Progenitor cell of endocrine pancreas (in vitro differentiated cells): ENCODE data around the gene DTNA. TPM values are rescaled to one million over a fixed set of nuclear protein-coding genes. Genes with fewer than 3 reads are reported as not detected.
"Not testable (repeated sequence)": the region's sequence is repeated elsewhere in the genome, so short reads cannot be mapped to it uniquely, and the experiment has no call there.

ENCODE experiments used
- DNase-seq: peaks from one replicate; pipeline ENCODE4 v3.0.0; 2021; ENCODE audit warnings: low spot score; ENCODE audit not compliant: unreplicated experiment
- H3K27ac Mint-ChIP-seq: 2 replicates; pipeline ENCODE4 v1.8.0; 2021; ENCODE audit warnings: mild to moderate bottlenecking, moderate library complexity, mixed read lengths
- H3K27me3 Mint-ChIP-seq: 2 replicates; pipeline ENCODE4 v1.8.0; 2021; ENCODE audit warnings: mixed read lengths
- H3K36me3 Mint-ChIP-seq: 2 replicates; pipeline ENCODE4 v1.8.0; 2022; ENCODE audit warnings: mixed read lengths; ENCODE audit not compliant: insufficient read depth
- H3K4me1 Mint-ChIP-seq: 2 replicates; pipeline ENCODE4 v1.8.0; 2021; ENCODE audit warnings: low read depth, mixed read lengths
- H3K4me3 Mint-ChIP-seq: 2 replicates; pipeline ENCODE4 v1.8.0; 2021; ENCODE audit warnings: low read depth, mild to moderate bottlenecking, moderate library complexity, mixed read lengths
- H3K9me3 Mint-ChIP-seq: 2 replicates; pipeline ENCODE4 v1.8.0; 2021; ENCODE audit warnings: low read depth, mixed read lengths
- total RNA-seq: library from RNA; stranded (reverse); gene quantifications from 2 replicates; pipeline ENCODE4 v1.2.1, GENCODE V29; 2021
- TF ChIP-seq, protein P1 (sequence below): fragments of 200-600 bp; sonication (generic); IDR thresholded peaks from one replicate; pipeline ENCODE4 v1.5.0; 2021; ENCODE audit warnings: antibody characterized with exemption, mild to moderate bottlenecking; ENCODE audit not compliant: unreplicated experiment

DTNA gene
- total RNA-seq, 1 donor from 2014 or later = 25.4 TPM

DNA sequence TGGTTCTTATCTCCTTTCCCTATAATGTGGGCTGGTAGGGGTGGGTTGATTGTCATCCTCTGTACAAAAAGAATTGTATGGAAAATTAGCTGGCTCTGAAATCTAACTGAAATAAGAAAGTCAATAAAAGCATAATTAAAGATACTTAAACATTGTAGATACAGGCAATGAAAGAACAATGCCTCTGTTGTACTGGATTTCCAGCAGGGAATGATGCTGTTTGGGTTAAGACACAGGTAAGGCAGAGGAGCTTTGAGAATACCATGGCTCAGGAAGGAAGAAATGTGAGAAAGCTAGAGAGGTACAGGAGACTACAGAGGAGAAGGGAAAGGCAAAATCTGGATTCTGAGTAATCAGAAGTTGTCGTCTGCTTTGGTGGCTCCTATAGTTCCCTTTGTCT, 10.1 kb downstream of the DTNA start:
- no peaks in the 10 kb centered on the region for H3K4me1 Mint-ChIP-seq
- peaks cover 2% of the 10 kb centered on the region for H3K36me3 Mint-ChIP-seq
- peak overlapping the region; percentile 9 for H3K27ac Mint-ChIP-seq
- no peak overlapping the region for H3K4me3 Mint-ChIP-seq
- H3K9me3 Mint-ChIP-seq = peaks cover 8% of the 10 kb centered on the region
- no peak for DNase-seq
- H3K27me3 Mint-ChIP-seq = no peaks in the 10 kb centered on the region
- TF ChIP-seq, protein P1, sequence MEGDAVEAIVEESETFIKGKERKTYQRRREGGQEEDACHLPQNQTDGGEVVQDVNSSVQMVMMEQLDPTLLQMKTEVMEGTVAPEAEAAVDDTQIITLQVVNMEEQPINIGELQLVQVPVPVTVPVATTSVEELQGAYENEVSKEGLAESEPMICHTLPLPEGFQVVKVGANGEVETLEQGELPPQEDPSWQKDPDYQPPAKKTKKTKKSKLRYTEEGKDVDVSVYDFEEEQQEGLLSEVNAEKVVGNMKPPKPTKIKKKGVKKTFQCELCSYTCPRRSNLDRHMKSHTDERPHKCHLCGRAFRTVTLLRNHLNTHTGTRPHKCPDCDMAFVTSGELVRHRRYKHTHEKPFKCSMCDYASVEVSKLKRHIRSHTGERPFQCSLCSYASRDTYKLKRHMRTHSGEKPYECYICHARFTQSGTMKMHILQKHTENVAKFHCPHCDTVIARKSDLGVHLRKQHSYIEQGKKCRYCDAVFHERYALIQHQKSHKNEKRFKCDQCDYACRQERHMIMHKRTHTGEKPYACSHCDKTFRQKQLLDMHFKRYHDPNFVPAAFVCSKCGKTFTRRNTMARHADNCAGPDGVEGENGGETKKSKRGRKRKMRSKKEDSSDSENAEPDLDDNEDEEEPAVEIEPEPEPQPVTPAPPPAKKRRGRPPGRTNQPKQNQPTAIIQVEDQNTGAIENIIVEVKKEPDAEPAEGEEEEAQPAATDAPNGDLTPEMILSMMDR = no peak

DNA sequence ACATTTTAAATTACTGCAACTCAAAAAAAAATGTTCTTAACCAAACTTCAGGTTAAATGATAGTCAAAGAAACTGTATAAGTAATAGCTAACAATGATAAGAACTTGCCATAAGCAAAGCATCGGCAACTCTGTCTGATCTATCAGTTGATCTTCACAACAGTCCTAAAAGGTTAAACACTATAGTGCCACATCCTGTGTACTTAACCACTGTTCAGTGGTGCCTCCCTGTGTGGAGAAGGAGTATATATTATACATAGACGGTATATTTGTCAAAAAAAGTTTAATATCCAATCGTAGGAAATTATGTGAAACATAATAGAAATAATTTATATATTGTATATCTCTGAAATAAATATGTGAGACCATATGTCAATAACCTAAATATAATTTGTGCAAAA, 13.0 kb downstream of the DTNA start:
- Mint-ChIP-seq H3K4me1 (no peaks in the 10 kb centered on the region), H3K9me3 (peaks cover 8% of the 10 kb centered on the region), H3K4me3 (no peak overlapping the region), H3K27me3 (no peaks in the 10 kb centered on the region), H3K36me3 (peaks cover 2% of the 10 kb centered on the region), H3K27ac (no peak overlapping the region)
- no peak for DNase-seq
- TF ChIP-seq, protein P1 = no peak

DNA sequence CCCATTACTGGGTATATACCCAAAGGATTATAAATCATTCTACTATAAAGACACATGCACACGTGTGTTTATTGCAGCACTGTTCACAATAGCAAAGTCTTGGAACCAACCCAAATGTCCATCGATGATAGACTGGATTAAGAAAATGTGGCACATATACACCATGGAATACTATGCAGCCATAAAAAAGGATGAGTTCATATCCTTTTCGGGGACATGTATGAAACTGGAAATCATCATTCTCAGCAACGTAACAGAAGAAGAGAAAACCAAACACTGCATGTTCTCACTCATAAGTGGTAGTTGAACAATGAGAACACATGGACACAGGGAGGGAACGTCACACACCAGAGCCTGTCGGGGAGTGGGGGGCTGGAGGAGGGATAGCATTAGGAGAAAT, 15.6 kb downstream of the DTNA start:
- DNase-seq, H3K4me3 Mint-ChIP-seq, H3K27ac Mint-ChIP-seq, H3K27me3 Mint-ChIP-seq, H3K9me3 Mint-ChIP-seq, H3K4me1 Mint-ChIP-seq, H3K36me3 Mint-ChIP-seq: not testable (repeated sequence)

DNA sequence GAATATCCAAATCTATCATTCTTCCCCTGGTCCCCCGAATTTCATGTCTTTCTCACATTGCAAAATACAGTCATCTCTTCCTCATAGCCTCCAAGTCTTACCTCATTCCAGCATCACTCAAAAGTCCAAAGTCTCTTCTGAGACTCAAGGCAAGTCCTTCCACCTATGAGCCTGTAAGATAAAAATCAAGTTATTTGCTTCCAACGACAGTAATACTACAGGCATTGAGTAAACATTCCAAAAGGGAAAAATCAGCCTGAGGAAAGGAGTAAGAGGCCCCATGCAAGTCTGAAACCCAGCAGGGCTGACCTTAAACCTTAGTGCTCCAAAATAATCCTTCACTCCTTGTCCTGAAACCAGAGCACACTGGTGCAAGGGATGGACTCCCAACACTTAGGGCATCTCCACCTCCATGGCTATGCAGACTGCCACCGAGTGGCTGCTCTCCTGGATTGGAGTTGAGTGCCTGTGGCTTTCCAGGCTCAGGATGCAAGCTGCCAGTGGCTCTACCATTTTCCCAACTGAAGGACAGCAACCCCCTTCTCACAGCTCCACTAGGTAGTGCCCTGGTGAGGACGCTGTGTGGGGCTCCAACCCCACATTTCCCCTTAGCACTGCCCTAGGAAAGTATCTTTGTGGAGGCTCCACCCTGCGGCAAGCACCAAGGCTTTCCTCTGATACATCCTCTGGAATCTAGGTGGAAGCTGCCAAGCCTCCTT, 16.3 kb downstream of the DTNA start:
- DNase-seq = no peak
- no peak overlapping the region for H3K4me3 Mint-ChIP-seq

DNA sequence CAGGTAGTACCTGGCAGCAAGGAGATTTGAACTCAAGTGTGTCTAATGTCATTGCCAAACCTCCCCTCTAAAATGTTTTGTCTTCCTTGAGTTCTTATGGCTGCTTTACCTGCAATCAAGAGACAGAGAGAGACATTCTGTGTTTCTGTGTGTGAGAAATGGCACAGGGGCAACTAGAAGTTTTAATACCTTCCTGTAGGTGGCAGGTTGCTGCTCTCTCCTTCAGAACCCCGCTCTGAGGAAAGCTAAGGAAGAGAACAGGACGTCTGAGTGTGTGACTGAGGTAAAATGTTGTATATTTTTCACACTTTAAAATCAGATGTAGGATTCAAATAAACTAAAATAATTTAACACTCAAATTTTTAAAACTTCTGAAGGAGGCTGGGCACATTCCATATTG, 19.2 kb downstream of the DTNA start:
- no peaks in the 10 kb centered on the region for H3K27me3 Mint-ChIP-seq
- no peak for DNase-seq
- H3K27ac Mint-ChIP-seq = peak overlapping the region; percentile 9
- TF ChIP-seq, protein P1 = peak; percentile 64
- peaks cover 2% of the 10 kb centered on the region for H3K36me3 Mint-ChIP-seq
- peaks cover 8% of the 10 kb centered on the region for H3K9me3 Mint-ChIP-seq
- peaks cover 1% of the 10 kb centered on the region for H3K4me1 Mint-ChIP-seq
- no peak overlapping the region for H3K4me3 Mint-ChIP-seq

More for the DNA sequence above, 16.3 kb downstream of the DTNA start:
- peaks cover 2% of the 10 kb centered on the region for H3K36me3 Mint-ChIP-seq
- no peak overlapping the region for H3K27ac Mint-ChIP-seq
- peaks cover 1% of the 10 kb centered on the region for H3K4me1 Mint-ChIP-seq
- H3K9me3 Mint-ChIP-seq = peaks cover 8% of the 10 kb centered on the region
- TF ChIP-seq, protein P1 = no peak
- no peaks in the 10 kb centered on the region for H3K27me3 Mint-ChIP-seq

DNA sequence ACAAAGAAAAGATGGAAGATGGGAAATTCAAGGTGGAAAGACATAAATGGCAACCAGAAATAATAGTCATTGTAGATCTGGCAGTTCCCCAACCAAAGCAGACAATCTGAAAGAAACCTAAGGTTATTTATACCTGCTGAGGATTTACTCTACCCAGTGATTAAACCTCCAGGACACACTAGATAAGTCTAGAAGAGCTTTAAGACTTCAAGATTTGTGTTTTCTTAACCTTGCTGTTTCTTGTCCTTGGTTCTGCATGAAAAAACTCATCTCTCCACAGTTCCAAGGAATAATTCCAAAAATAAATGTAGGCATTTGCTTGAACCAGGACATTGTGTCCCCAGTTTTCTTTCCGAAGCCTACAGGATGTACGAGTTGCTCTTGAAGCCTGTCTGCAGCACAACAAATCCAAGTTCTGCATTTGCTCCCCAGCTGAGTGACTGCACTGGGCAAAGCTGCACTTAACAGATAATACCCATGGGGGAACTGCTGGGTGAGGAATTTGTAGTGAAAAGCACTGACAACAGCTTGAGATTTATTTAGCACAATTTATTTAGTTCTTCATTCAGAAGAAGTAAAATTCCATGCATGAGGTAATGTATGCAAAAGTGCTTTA, 19.8 kb downstream of the DTNA start:
- TF ChIP-seq, protein P1 = no peak
- no peak for DNase-seq
- H3K27ac Mint-ChIP-seq = no peak overlapping the region

More for the DNA sequence above, 19.8 kb downstream of the DTNA start:
- Mint-ChIP-seq H3K4me3 (no peak overlapping the region), H3K27me3 (no peaks in the 10 kb centered on the region), H3K4me1 (peaks cover 1% of the 10 kb centered on the region), H3K36me3 (peaks cover 2% of the 10 kb centered on the region), H3K9me3 (peaks cover 3% of the 10 kb centered on the region)
